OCI-LY3 (cell line): ENCODE results near the gene SHQ1.

Source experiments
- H2AFZ ChIP-seq: fragments of 200-600, 300-600 bp; shearing (Covaris generic); 2 replicates; pipeline ENCODE4 v1.6.0; 2014; ENCODE audit warnings: antibody characterized with exemption, low read depth, low read length
- H3K27ac ChIP-seq: fragments of 200-600, 300-600 bp; sonication (generic); 2 replicates; pipeline ENCODE4 v1.5.1; 2014; ENCODE audit warnings: mild to moderate bottlenecking, low read length, moderate library complexity, mixed read lengths
- H3K27me3 ChIP-seq: fragments of 200-600, 300-600 bp; sonication (generic); 2 replicates; pipeline ENCODE4 v1.6.1; 2014; ENCODE audit warnings: low read depth, low read length, mixed read lengths
- H3K36me3 ChIP-seq: fragments of 200-600, 300-600 bp; sonication (generic); replicated peaks from 2 replicates; pipeline ENCODE3; 2014; ENCODE audit warnings: low read depth, low read length, mixed read lengths
- H3K4me1 ChIP-seq: fragments of 300-600, 200-600 bp; sonication (generic); 2 replicates; pipeline ENCODE4 v1.6.1; 2014; ENCODE audit warnings: low read length, mixed read lengths
- H3K4me2 ChIP-seq: fragments of 200-600, 300-600 bp; sonication (generic); 2 replicates; pipeline ENCODE4 v1.6.1; 2014; ENCODE audit warnings: low read length, mixed read lengths
- H3K4me3 ChIP-seq: fragments of 300-600, 200-600 bp; sonication (generic); 2 replicates; pipeline ENCODE4 v1.5.1; 2014; ENCODE audit warnings: antibody characterized with exemption, mild to moderate bottlenecking, low read length, moderate library complexity
- H3K79me2 ChIP-seq: fragments of 300-600, 200-600 bp; shearing (Covaris generic); 2 replicates; pipeline ENCODE4 v1.6.1; 2014; ENCODE audit warnings: mild to moderate bottlenecking, low read length, mixed read lengths
- H3K9ac ChIP-seq: fragments of 300-600, 200-600 bp; shearing (Covaris generic); 2 replicates; pipeline ENCODE4 v1.6.0; 2014; ENCODE audit warnings: mild to moderate bottlenecking, low read length, moderate library complexity
- H3K9me3 ChIP-seq: fragments of 200-600, 300-600 bp; shearing (Covaris generic); 2 replicates; pipeline ENCODE4 v1.6.1; 2014; ENCODE audit warnings: low read length, mixed read lengths; ENCODE audit not compliant: insufficient read depth
- H4K20me1 ChIP-seq: fragments of 200-600, 300-600 bp; sonication (generic); 2 replicates; pipeline ENCODE4 v1.6.1; 2016; ENCODE audit warnings: low read length, mixed read lengths; ENCODE audit not compliant: insufficient read depth
- EZH2phosphoT487 ChIP-seq: fragments of 200-600 bp; shearing (Covaris generic); IDR thresholded peaks from 2 replicates; pipeline ENCODE4 v1.6.1; 2018; ENCODE audit warnings: antibody characterized with exemption, mixed run types, low read depth
- TF ChIP-seq, protein P1 (sequence below): fragments of 200-600, 300-600 bp; sonication (generic); IDR thresholded peaks from 2 replicates; pipeline ENCODE4 v1.5.1; 2014; ENCODE audit warnings: antibody characterized with exemption, low read length, low read depth

SHQ1 gene

DNA sequence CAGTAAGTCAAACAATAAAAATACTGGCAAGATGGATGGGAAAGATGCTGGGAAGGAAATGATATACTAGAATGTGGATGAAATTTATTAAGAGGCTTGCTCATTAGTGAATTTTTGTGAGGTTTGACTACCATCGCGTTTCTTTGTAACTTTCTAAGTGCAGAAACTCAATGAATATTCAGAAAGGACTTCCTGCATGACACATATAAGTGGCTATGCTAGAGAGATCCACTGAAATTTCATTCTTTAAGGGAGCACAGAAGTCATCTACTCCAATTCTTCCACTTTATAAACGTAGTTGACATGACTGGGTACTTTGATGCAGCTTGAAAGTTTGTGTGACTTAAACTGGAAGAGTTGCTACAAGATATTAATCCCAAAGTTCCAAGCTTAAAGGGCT, 88.0 kb downstream of the SHQ1 start:
- no peak overlapping the region for H3K27ac ChIP-seq
- no peak overlapping the region for H3K4me2 ChIP-seq
- no peak overlapping the region for H3K4me3 ChIP-seq
- no peaks in the 10 kb centered on the region for H3K79me2 ChIP-seq
- H3K27me3 ChIP-seq = peaks cover 3% of the 10 kb centered on the region; the same call in 1 of the 2 replicates
- H3K9ac ChIP-seq = no peak overlapping the region
- no peaks in the 10 kb centered on the region for H3K9me3 ChIP-seq
- H3K4me1 ChIP-seq = peaks cover 24% of the 10 kb centered on the region
- TF ChIP-seq EZH2phosphoT487 = no peak
- TF ChIP-seq, protein P1, sequence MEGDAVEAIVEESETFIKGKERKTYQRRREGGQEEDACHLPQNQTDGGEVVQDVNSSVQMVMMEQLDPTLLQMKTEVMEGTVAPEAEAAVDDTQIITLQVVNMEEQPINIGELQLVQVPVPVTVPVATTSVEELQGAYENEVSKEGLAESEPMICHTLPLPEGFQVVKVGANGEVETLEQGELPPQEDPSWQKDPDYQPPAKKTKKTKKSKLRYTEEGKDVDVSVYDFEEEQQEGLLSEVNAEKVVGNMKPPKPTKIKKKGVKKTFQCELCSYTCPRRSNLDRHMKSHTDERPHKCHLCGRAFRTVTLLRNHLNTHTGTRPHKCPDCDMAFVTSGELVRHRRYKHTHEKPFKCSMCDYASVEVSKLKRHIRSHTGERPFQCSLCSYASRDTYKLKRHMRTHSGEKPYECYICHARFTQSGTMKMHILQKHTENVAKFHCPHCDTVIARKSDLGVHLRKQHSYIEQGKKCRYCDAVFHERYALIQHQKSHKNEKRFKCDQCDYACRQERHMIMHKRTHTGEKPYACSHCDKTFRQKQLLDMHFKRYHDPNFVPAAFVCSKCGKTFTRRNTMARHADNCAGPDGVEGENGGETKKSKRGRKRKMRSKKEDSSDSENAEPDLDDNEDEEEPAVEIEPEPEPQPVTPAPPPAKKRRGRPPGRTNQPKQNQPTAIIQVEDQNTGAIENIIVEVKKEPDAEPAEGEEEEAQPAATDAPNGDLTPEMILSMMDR = no peak
- H2AFZ ChIP-seq = no peak overlapping the region
- no peaks in the 10 kb centered on the region for H4K20me1 ChIP-seq
- peaks cover 5% of the 10 kb centered on the region for H3K36me3 ChIP-seq

DNA sequence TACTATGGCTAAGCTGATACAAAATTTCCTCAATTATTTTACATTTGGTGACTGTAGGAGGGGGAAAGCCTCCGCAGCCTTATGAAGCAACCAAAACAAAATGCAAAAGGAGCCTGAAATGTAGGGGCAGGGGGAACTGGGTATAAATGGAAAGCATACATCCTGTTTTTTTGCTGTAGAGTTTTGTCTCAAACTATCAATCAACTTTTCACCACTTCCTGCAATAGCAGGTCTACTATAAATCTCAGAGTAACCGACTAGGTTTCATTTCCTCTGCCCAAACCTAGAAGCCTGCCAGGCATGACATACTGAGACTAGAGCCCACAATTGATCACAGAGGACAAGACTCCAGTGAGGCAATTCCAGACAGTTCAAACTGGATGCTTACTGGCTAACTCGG, 91.3 kb downstream of the SHQ1 start:
- no peak overlapping the region; the same call in 1 of the 2 replicates for H3K9ac ChIP-seq

DNA sequence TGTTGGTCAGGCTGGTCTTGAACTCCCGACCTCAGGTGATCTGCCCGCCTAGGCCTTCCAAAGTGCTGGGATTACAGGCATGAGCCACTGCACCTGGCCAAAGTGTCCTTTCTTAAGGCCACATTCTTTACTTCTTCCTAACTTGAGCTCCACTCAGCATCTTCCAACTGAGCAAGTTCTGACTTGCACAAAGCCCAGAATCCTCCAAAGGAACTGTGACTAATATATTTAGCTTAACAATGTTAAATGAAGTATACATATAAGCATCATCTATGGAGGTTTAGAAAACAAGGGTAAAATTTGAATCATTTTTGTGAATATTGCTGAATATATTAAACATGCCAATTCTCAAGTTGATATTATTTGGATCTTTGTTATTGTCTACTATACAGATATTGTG, 93.7 kb downstream of the SHQ1 start:
- peaks cover 6% of the 10 kb centered on the region; the same call in 1 of the 2 replicates for H3K27me3 ChIP-seq
- no peaks in the 10 kb centered on the region for H3K9me3 ChIP-seq
- H3K79me2 ChIP-seq = no peaks in the 10 kb centered on the region
- no peak overlapping the region for H3K27ac ChIP-seq
- H3K4me3 ChIP-seq = no peak overlapping the region
- H3K4me1 ChIP-seq = peaks cover 29% of the 10 kb centered on the region
- no peaks in the 10 kb centered on the region for H4K20me1 ChIP-seq
- H2AFZ ChIP-seq = no peak overlapping the region
- no peak overlapping the region for H3K9ac ChIP-seq
- H3K36me3 ChIP-seq = peaks cover 18% of the 10 kb centered on the region
- TF ChIP-seq EZH2phosphoT487 = no peak
- TF ChIP-seq, protein P1 = no peak
- H3K4me2 ChIP-seq = no peak overlapping the region

More for the DNA sequence above, 91.3 kb downstream of the SHQ1 start:
- no peaks in the 10 kb centered on the region for H4K20me1 ChIP-seq
- peak overlapping the region; percentile 41 for H3K4me3 ChIP-seq
- peak overlapping the region; percentile 39; the same call in 1 of the 2 replicates for H3K27ac ChIP-seq
- TF ChIP-seq, protein P1 = no peak
- TF ChIP-seq EZH2phosphoT487 = peak; percentile 89
- no peak overlapping the region for H2AFZ ChIP-seq
- H3K79me2 ChIP-seq = no peaks in the 10 kb centered on the region
- H3K36me3 ChIP-seq = peaks cover 14% of the 10 kb centered on the region
- no peaks in the 10 kb centered on the region for H3K9me3 ChIP-seq
- H3K4me2 ChIP-seq = peak overlapping the region; percentile 65
- H3K27me3 ChIP-seq = peaks cover 6% of the 10 kb centered on the region; the same call in 1 of the 2 replicates
- H3K4me1 ChIP-seq = peaks cover 24% of the 10 kb centered on the region

DNA sequence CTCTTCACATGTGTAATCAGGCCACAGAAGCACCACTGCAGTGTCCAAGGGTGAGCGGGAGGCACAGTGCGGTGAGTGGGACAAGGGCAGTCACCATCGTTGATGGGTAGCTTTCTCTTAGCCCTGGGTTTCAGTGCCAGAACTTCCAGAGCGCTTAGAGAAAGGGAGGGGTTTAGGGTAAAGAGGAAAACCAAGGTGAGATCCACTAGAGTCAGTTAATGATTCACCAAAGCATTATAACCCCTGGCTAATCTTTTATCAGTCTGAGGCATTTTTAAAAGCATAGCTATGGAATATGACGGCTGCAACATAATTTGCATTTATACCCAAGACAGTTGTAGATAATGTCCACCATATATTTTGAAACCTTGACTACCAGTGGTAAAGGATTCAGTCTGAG, 94.8 kb downstream of the SHQ1 start:
- no peak for TF ChIP-seq EZH2phosphoT487
- TF ChIP-seq, protein P1 = no peak
- Histone ChIP-seq H4K20me1 (no peaks in the 10 kb centered on the region), H3K4me3 (no peak overlapping the region), H3K4me1 (peaks cover 29% of the 10 kb centered on the region), H3K9me3 (no peaks in the 10 kb centered on the region), H3K79me2 (no peaks in the 10 kb centered on the region), H3K9ac (no peak overlapping the region), H3K27me3 (peaks cover 6% of the 10 kb centered on the region; the same call in 1 of the 2 replicates), H3K27ac (no peak overlapping the region), H3K4me2 (no peak overlapping the region), H2AFZ (no peak overlapping the region), H3K36me3 (peaks cover 23% of the 10 kb centered on the region)
